AG08396 (cell line): ENCODE measurements around the gene FRMD8.
A peak's percentile ranks its signal among the peaks of the same experiment; 100 is the strongest.

Source experiments
- DNase-seq: peaks from one replicate; pipeline ENCODE4 v3.0.0; 2012; ENCODE audit warnings: low spot score, mixed read lengths

Gene FRMD8

DNA sequence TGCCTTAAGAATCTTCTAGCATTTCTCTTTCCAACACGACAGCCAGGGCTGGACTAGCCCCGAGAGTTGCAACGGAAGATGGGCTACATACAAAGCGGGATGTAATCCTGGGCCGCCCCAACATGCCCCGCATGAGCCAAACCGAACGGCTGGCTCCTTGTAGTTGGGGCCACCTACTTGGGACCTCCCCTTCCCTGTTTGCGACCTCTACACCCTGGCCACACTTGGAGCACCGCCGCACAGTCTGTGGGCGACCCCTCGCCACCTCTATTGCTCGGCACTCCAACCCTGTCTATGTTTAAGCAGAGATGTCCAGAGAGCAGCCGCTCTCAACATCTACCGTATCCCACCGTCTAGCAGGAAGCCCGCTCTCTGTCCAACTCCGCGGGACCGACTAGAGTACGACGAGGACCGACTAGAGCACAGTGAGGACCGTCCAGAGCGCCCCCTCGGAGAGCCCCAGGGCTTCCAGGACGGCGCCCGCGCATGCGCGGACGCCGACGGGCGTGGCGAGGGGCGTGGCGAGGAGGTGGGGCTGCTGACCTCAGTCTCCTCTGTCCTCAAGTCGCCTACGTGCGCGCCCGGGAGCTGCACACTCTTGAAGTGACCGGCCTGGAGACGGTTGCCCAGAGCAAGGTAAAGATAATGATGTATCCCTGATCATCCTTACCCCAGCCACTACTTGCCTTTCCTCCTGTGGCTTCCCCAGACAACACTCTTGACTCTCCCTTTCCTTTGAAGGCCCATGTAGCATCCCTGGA lies 68.4 kb downstream of the FRMD8 start:
- DNase-seq, result peak; percentile 95

GRCh38 chr11:65456418-65456817 lies 70.0 kb downstream of the FRMD8 start:
- no peak for DNase-seq

DNA sequence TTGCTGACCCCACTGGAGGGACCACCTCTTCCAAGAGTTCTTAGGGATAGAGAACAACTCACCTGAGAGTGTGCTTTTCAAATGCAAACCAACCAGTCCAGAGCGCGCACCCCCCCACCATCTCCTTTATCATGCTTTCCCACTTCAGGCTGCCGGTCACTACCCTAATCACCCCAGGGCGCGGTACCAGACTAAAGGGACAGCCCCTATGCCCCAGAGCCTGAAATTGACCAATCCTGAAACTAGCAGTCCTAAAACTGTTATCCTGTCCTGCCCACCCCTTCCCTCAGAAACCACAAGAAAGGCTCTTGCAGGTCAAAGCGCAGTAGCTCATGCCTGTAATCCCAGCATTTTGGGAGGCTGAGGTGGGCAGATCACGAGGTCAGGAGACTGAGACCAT lies 73.1 kb downstream of the FRMD8 start:
- no peak for DNase-seq
